OCI-LY1 (cell line): ENCODE results near the gene AVPR2.

Experiments
- EZH2 ChIP-seq: fragments of 200-600 bp; sonication (generic), shearing (Covaris generic); IDR thresholded peaks from 2 replicates; pipeline ENCODE4 v1.8.0; 2017; ENCODE audit warnings: borderline replicate concordance, mixed run types, mild to moderate bottlenecking, antibody characterized with exemption, low read length, moderate library complexity, mixed read lengths
- TF ChIP-seq, protein P1 (sequence below): fragments of 200-600 bp; sonication (generic), shearing (Covaris generic); IDR thresholded peaks from 2 replicates; pipeline ENCODE4 v1.5.1; 2017; ENCODE audit warnings: mild to moderate bottlenecking, antibody characterized with exemption, low read length, moderate library complexity, mixed read lengths

DNA sequence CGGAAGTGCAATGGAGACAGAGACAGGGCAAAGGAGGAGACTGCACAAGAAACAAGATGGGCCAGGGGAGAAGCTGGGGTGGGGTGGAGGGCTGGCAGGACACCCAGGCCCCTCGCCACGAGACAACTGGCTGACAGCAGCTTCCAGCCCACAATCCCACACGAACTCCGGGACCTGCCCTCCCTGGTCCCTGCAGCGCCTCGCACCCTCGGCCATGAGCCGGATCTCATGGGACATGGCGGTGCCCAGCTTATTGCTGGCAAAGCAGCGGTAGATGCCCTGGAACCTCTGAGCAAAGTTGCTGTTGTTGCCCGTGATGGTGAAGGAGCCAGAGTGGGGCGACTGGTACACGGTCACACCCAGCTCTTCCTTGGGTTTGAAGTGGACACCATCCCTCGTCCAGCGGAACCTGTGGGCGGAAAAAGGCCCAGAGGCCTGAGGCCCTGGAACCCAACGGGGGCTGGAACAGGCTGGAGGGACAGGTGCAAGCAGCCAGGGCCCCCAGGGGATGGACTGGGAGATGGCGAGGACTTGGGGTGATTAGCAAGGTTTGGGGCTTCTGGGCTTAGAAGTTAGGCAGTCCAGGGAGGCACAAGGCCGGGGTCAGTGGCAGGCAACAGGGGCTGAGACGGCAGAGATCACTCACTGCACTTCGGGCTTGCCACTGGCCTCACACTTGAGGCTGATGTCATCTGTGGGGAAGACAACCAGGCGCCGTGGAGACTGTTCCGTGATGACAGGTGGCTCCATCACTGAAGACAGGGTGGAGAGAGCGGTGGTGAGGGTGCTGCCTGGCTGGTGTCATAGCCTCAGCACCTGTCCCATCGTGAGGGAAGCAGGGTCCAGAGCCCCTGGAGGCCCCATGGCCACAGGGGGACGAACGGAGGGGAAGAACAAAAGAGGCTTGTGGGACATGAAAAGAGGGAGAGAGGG lies 32.3 kb upstream of the AVPR2 start:
- TF ChIP-seq EZH2: no peak
- TF ChIP-seq, protein P1, sequence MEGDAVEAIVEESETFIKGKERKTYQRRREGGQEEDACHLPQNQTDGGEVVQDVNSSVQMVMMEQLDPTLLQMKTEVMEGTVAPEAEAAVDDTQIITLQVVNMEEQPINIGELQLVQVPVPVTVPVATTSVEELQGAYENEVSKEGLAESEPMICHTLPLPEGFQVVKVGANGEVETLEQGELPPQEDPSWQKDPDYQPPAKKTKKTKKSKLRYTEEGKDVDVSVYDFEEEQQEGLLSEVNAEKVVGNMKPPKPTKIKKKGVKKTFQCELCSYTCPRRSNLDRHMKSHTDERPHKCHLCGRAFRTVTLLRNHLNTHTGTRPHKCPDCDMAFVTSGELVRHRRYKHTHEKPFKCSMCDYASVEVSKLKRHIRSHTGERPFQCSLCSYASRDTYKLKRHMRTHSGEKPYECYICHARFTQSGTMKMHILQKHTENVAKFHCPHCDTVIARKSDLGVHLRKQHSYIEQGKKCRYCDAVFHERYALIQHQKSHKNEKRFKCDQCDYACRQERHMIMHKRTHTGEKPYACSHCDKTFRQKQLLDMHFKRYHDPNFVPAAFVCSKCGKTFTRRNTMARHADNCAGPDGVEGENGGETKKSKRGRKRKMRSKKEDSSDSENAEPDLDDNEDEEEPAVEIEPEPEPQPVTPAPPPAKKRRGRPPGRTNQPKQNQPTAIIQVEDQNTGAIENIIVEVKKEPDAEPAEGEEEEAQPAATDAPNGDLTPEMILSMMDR: no peak
